Neural progenitor cell (in vitro differentiated cells): Measurements from ENCODE around the gene PLEKHG4B. TPM values are rescaled to one million over a fixed set of nuclear protein-coding genes. Genes with fewer than 3 reads are reported as not detected.
A peak's percentile ranks its signal among the peaks of the same experiment; 100 is the strongest.
"Not testable (repeated sequence)": the region's sequence is repeated elsewhere in the genome, so short reads cannot be mapped to it uniquely, and the experiment has no call there.

Experiments used
- DNase-seq: peaks from one replicate; pipeline ENCODE4 v3.0.0-alpha.2; 2016; ENCODE audit warnings: low spot score
- H2AFZ ChIP-seq: fragments of 200-600 bp; sonication (generic); replicated peaks from 2 replicates; pipeline ENCODE4 v1.6.1; 2016; ENCODE audit warnings: antibody characterized with exemption
- H3F3A ChIP-seq: fragments of 200-600 bp; sonication (generic); 2 replicates; pipeline ENCODE4 v1.6.1; 2016; ENCODE audit warnings: antibody characterized with exemption, low read depth
- H3K27ac ChIP-seq: fragments of 200-600 bp; sonication (generic); 2 replicates; pipeline ENCODE4 v1.5.1; 2016; ENCODE audit warnings: mild to moderate bottlenecking
- H3K27me3 ChIP-seq: fragments of 200-600 bp; sonication (generic); 2 replicates; pipeline ENCODE4 v1.6.1; 2016; ENCODE audit warnings: mild to moderate bottlenecking, moderate library complexity
- H3K36me3 ChIP-seq: fragments of 200-600 bp; sonication (generic); 2 replicates; pipeline ENCODE4 v1.5.1; 2016
- H3K4me1 ChIP-seq: fragments of 200-600 bp; sonication (generic); 2 replicates; pipeline ENCODE4 v1.6.1; 2016; ENCODE audit warnings: mixed run types
- H3K4me2 ChIP-seq: fragments of 200-600 bp; sonication (generic); 2 replicates; pipeline ENCODE4 v1.6.1; 2016
- H3K4me3 ChIP-seq: fragments of 200-600 bp; sonication (generic); 2 replicates; pipeline ENCODE4 v1.5.1; 2016
- H3K79me2 ChIP-seq: fragments of 200-600 bp; sonication (generic); 2 replicates; pipeline ENCODE4 v1.6.1; 2016; ENCODE audit warnings: low read depth
- H3K9ac ChIP-seq: fragments of 200-600 bp; sonication (generic); 2 replicates; pipeline ENCODE4 v1.6.1; 2016
- H3K9me3 ChIP-seq: fragments of 200-600 bp; sonication (generic); 2 replicates; pipeline ENCODE4 v1.5.1; 2016; ENCODE audit warnings: low read depth
- H4K20me1 ChIP-seq: fragments of 200-600 bp; sonication (generic); 2 replicates; pipeline ENCODE4 v1.6.1; 2016; ENCODE audit warnings: low read depth
- H3K27ac Mint-ChIP-seq: 3 replicates; pipeline ENCODE4 v1.8.0; 2021; ENCODE audit warnings: mixed read lengths
- H3K27me3 Mint-ChIP-seq: 2 replicates; pipeline ENCODE4 v1.8.0; 2022; ENCODE audit warnings: low read depth, mild to moderate bottlenecking, inconsistent platforms, moderate library complexity, mixed read lengths; ENCODE audit not compliant: insufficient read depth
- H3K36me3 Mint-ChIP-seq: 3 replicates; pipeline ENCODE4 v1.8.0; 2021; ENCODE audit warnings: mixed read lengths
- H3K4me1 Mint-ChIP-seq: 3 replicates; pipeline ENCODE4 v1.8.0; 2021; ENCODE audit warnings: mixed read lengths
- H3K4me3 Mint-ChIP-seq: 3 replicates; pipeline ENCODE4 v1.8.0; 2021; ENCODE audit warnings: mild to moderate bottlenecking, moderate library complexity, mixed read lengths
- H3K9me3 Mint-ChIP-seq: 3 replicates; pipeline ENCODE4 v1.8.0; 2020; ENCODE audit warnings: mixed read lengths
- CTCF ChIP-seq: fragments of 200-600 bp; sonication (generic); IDR thresholded peaks from 2 replicates; pipeline ENCODE4 v1.5.1; 2017; ENCODE audit warnings: antibody characterized with exemption, mild to moderate bottlenecking
- EZH2 ChIP-seq: fragments of 200-600 bp; sonication (generic); IDR thresholded peaks from 2 replicates; pipeline ENCODE4 v1.6.1; 2017; ENCODE audit warnings: antibody characterized with exemption, mild to moderate bottlenecking, moderate library complexity
- EZH2phosphoT487 ChIP-seq: fragments of 200-600 bp; sonication (generic); IDR thresholded peaks from 2 replicates; pipeline ENCODE4 v1.6.1; 2017; ENCODE audit warnings: antibody characterized with exemption
- total RNA-seq: library from RNA; depleted of rRNA; stranded (reverse); fragments of >200 nt; gene quantifications from 2 replicates; pipeline ENCODE4 v1.2.3, GENCODE V29; 2015; ENCODE audit warnings: low replicate concordance

Gene PLEKHG4B
- total RNA-seq, 1 donor from 2014 or later = 28.8 TPM

- Mint-ChIP-seq H3K4me1 (peaks cover 24% of the 10 kb centered on the region), H3K27me3 (peaks cover 10% of the 10 kb centered on the region), H3K9me3 (peaks cover 9% of the 10 kb centered on the region), H3K4me3 (peak overlapping the region; percentile 65), H3K27ac (no peak overlapping the region), H3K36me3 (peaks cover 6% of the 10 kb centered on the region)
- Histone ChIP-seq H2AFZ (no peak overlapping the region), H3K9ac (no peak overlapping the region), H3K4me1 (peaks cover under 1% of the 10 kb centered on the region), H3F3A (peaks cover 17% of the 10 kb centered on the region), H3K4me2 (no peak overlapping the region), H3K27ac (no peak overlapping the region), H3K79me2 (peaks cover 11% of the 10 kb centered on the region), H4K20me1 (peaks cover 35% of the 10 kb centered on the region), H3K27me3 (peaks cover 16% of the 10 kb centered on the region), H3K9me3 (no peaks in the 10 kb centered on the region), H3K4me3 (no peak overlapping the region), H3K36me3 (no peaks in the 10 kb centered on the region)
- peak; percentile 89 for DNase-seq
- TF ChIP-seq CTCF = no peak
- no peak for TF ChIP-seq EZH2phosphoT487
- TF ChIP-seq EZH2 = no peak
Observed at GRCh38 chr5:56561-57290, 35.2 kb upstream of the PLEKHG4B start.

GRCh38 chr5:60250-60649 is 31.7 kb upstream of the PLEKHG4B start:
- H3K27ac Mint-ChIP-seq, H3K27me3 ChIP-seq, H3K36me3 ChIP-seq, H3K4me3 Mint-ChIP-seq, H3K4me2 ChIP-seq, H3K4me3 ChIP-seq, H3K27me3 Mint-ChIP-seq, H3F3A ChIP-seq, H3K9me3 ChIP-seq, H3K9ac ChIP-seq, H3K79me2 ChIP-seq, H3K4me1 ChIP-seq, DNase-seq, H3K36me3 Mint-ChIP-seq, H3K27ac ChIP-seq, H2AFZ ChIP-seq: not testable (repeated sequence)
- Mint-ChIP-seq H3K4me1 (peaks cover 16% of the 10 kb centered on the region), H3K9me3 (peaks cover 24% of the 10 kb centered on the region)
- peaks cover 19% of the 10 kb centered on the region for H4K20me1 ChIP-seq

- H3K27ac Mint-ChIP-seq = no peak overlapping the region
Observed at GRCh38 chr5:70440-70839, 21.5 kb upstream of the PLEKHG4B start.

GRCh38 chr5:72316-73180 is 19.4 kb upstream of the PLEKHG4B start:
- not testable (repeated sequence) for H3K79me2 ChIP-seq, H3K27me3 Mint-ChIP-seq, H3K4me3 Mint-ChIP-seq, H3K27me3 ChIP-seq, H2AFZ ChIP-seq, H3K36me3 ChIP-seq, H3K27ac Mint-ChIP-seq, H4K20me1 ChIP-seq, H3F3A ChIP-seq, H3K27ac ChIP-seq, H3K4me3 ChIP-seq, DNase-seq, H3K9me3 ChIP-seq, H3K9me3 Mint-ChIP-seq, H3K9ac ChIP-seq, H3K4me2 ChIP-seq
- H3K4me1 Mint-ChIP-seq = peaks cover 32% of the 10 kb centered on the region
- peaks cover 14% of the 10 kb centered on the region for H3K36me3 Mint-ChIP-seq
- peaks cover 18% of the 10 kb centered on the region for H3K4me1 ChIP-seq

More at GRCh38 chr5:70440-70839, 21.5 kb upstream of the PLEKHG4B start:
- no peak overlapping the region for H2AFZ ChIP-seq
- H3F3A ChIP-seq = no peaks in the 10 kb centered on the region
- no peak overlapping the region for H3K4me3 ChIP-seq
- peaks cover 23% of the 10 kb centered on the region for H3K36me3 Mint-ChIP-seq
- no peaks in the 10 kb centered on the region for H3K9me3 ChIP-seq
- peaks cover 17% of the 10 kb centered on the region for H3K9me3 Mint-ChIP-seq
- H4K20me1 ChIP-seq = no peaks in the 10 kb centered on the region
- H3K4me2 ChIP-seq = no peak overlapping the region
- H3K4me3 Mint-ChIP-seq = no peak overlapping the region
- no peak for DNase-seq
- no peaks in the 10 kb centered on the region for H3K4me1 ChIP-seq
- no peak overlapping the region for H3K9ac ChIP-seq
- H3K27me3 ChIP-seq = no peaks in the 10 kb centered on the region
- no peaks in the 10 kb centered on the region for H3K36me3 ChIP-seq
- H3K4me1 Mint-ChIP-seq = peaks cover 11% of the 10 kb centered on the region
- no peaks in the 10 kb centered on the region for H3K27me3 Mint-ChIP-seq
- no peak overlapping the region for H3K27ac ChIP-seq
- peaks cover 10% of the 10 kb centered on the region for H3K79me2 ChIP-seq
- TF ChIP-seq CTCF = no peak
- TF ChIP-seq EZH2 = no peak
- TF ChIP-seq EZH2phosphoT487 = no peak

- DNase-seq, H3K9me3 Mint-ChIP-seq, H3K36me3 Mint-ChIP-seq, H4K20me1 ChIP-seq, H3K27me3 Mint-ChIP-seq, H3K27ac Mint-ChIP-seq, H2AFZ ChIP-seq, H3K4me2 ChIP-seq, H3K79me2 ChIP-seq, H3F3A ChIP-seq, H3K4me3 ChIP-seq, H3K9ac ChIP-seq, H3K9me3 ChIP-seq, H3K27me3 ChIP-seq, H3K36me3 ChIP-seq, H3K4me3 Mint-ChIP-seq, H3K27ac ChIP-seq: not testable (repeated sequence)
- peaks cover 24% of the 10 kb centered on the region for H3K4me1 ChIP-seq
- H3K4me1 Mint-ChIP-seq = peaks cover 38% of the 10 kb centered on the region
Observed at GRCh38 chr5:73181-73447, 18.9 kb upstream of the PLEKHG4B start.
